Trophoblast cell (in vitro differentiated cells and primary cell): ENCODE results near the gene MAP6D1.

Source experiments
- DNase-seq, 2 donors: peaks; one replicate each; pipeline ENCODE4 v3.0.0-alpha.2; 2016
- H2AFZ ChIP-seq: 2 replicates; pipeline ENCODE4 v1.6.1; 2013; ENCODE audit warnings: low read length, moderate library complexity, mild to moderate bottlenecking; ENCODE audit not compliant: insufficient read depth, poor library complexity
- H2AK5ac ChIP-seq: 2 replicates; pipeline ENCODE4 v1.6.1; 2013; ENCODE audit warnings: mild to moderate bottlenecking, low read length
- H2BK120ac ChIP-seq: 2 replicates; pipeline ENCODE4 v1.6.1; 2013; ENCODE audit warnings: low read length, mild to moderate bottlenecking, moderate library complexity; ENCODE audit not compliant: insufficient read depth, poor library complexity
- H2BK12ac ChIP-seq: 2 replicates; pipeline ENCODE4 v1.6.1; 2013; ENCODE audit warnings: mild to moderate bottlenecking, low read length, moderate library complexity
- H2BK5ac ChIP-seq: 2 replicates; pipeline ENCODE4 v1.6.1; 2013; ENCODE audit warnings: low read length, low read depth, moderate library complexity, mild to moderate bottlenecking; ENCODE audit not compliant: poor library complexity
- H3K14ac ChIP-seq: 2 replicates; pipeline ENCODE4 v1.6.1; 2013; ENCODE audit warnings: mild to moderate bottlenecking, low read length
- H3K18ac ChIP-seq: 2 replicates; pipeline ENCODE4 v1.6.1; 2013; ENCODE audit warnings: mild to moderate bottlenecking, low read length
- H3K23ac ChIP-seq: 2 replicates; pipeline ENCODE4 v1.6.1; 2013; ENCODE audit warnings: low read length
- H3K27ac ChIP-seq: 2 replicates; pipeline ENCODE4 v1.5.1; 2013; ENCODE audit warnings: low read depth, mild to moderate bottlenecking, inconsistent platforms, low read length, moderate library complexity
- H3K27me3 ChIP-seq: 2 replicates; pipeline ENCODE4 v1.6.1; 2013; ENCODE audit warnings: inconsistent platforms, mild to moderate bottlenecking, low read length, moderate library complexity; ENCODE audit not compliant: insufficient read depth
- H3K36me3 ChIP-seq, 2 experiments: 1 replicate in 1 of 2; 2 replicates in 1 of 2; pipeline ENCODE4 v1.6.1; 2013; ENCODE audit warnings: low read length in 2 of 2, mild to moderate bottlenecking in 2 of 2, moderate library complexity in 1 of 2; ENCODE audit not compliant: insufficient read depth in 2 of 2, control insufficient read depth in 1 of 2
- H3K4ac ChIP-seq: 2 replicates; pipeline ENCODE4 v1.6.1; 2013; ENCODE audit warnings: low read depth, mild to moderate bottlenecking, low read length, moderate library complexity
- H3K4me1 ChIP-seq, 2 experiments: 1 replicate in 1 of 2; 2 replicates in 1 of 2; pipeline ENCODE4 v1.6.1; 2013; ENCODE audit warnings: low read length in 2 of 2, mild to moderate bottlenecking in 2 of 2, moderate library complexity in 1 of 2; ENCODE audit not compliant: insufficient read depth in 2 of 2, control insufficient read depth in 1 of 2
- H3K4me2 ChIP-seq: 2 replicates; pipeline ENCODE4 v1.6.1; 2013; ENCODE audit warnings: inconsistent platforms, mild to moderate bottlenecking, low read length, moderate library complexity
- H3K4me3 ChIP-seq: 2 replicates; pipeline ENCODE4 v1.5.1; 2013; ENCODE audit warnings: mild to moderate bottlenecking, low read depth, low read length, inconsistent platforms
- H3K79me1 ChIP-seq: one replicate; pipeline ENCODE4 v1.6.1; 2013; ENCODE audit warnings: low read length
- H3K79me2 ChIP-seq: 2 replicates; pipeline ENCODE4 v1.6.1; 2013; ENCODE audit warnings: low read length, mild to moderate bottlenecking; ENCODE audit not compliant: control insufficient read depth, insufficient read depth, poor library complexity
- H3K9ac ChIP-seq: 2 replicates; pipeline ENCODE4 v1.6.1; 2013; ENCODE audit warnings: mild to moderate bottlenecking, low read length
- H3K9me3 ChIP-seq: 2 replicates; pipeline ENCODE4 v1.6.1; 2013; ENCODE audit warnings: low read depth, mild to moderate bottlenecking, control low read depth, inconsistent platforms, low read length; ENCODE audit not compliant: insufficient read depth
- H4K12ac ChIP-seq: 2 replicates; pipeline ENCODE4 v1.6.1; 2013; ENCODE audit warnings: low read depth, mild to moderate bottlenecking, low read length, moderate library complexity
- H4K8ac ChIP-seq: 2 replicates; pipeline ENCODE4 v1.6.1; 2013; ENCODE audit warnings: low read depth, mild to moderate bottlenecking, low read length, moderate library complexity
- H4K91ac ChIP-seq: one replicate; pipeline ENCODE4 v1.6.1; 2013; ENCODE audit warnings: low read depth, mild to moderate bottlenecking, low read length, moderate library complexity
- WGBS: extraction: QIAGEN DNeasy Blood & Tissue Kit; methylation state at CpG from one replicate; pipeline ENCODE4 v1.1.7; 2013; ENCODE audit warnings: missing lambda C conversion rate; ENCODE audit not compliant: insufficient read length, insufficient coverage; ENCODE audit errors: extremely low coverage; 5-methylcytosine and 5-hydroxymethylcytosine counted together

MAP6D1 gene

DNA sequence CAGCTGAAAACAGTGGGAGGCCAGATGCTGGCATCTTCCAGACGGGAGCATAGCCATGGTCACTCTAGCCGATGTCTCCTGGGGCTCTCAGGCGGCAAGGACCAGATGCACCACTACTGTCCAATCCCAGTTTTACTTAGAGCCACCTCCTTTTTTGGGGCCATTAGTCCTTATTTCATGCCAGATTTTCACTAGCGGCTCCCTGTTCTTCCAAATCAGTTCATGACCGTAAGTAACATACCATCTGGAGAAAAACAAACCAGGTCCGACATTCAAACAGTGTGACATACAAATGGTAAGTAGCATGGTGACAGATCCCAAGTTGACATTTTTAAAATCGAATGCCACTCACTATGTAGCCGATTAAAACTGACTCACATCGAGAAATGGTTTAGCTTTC, 4.1 kb upstream of the MAP6D1 start:
- Histone ChIP-seq H4K91ac (no peak overlapping the region), H3K4ac (no peak overlapping the region), H3K18ac (no peak overlapping the region), H2BK5ac (no peak overlapping the region), H3K79me1 (no peaks in the 10 kb centered on the region), H3K27me3 (no peaks in the 10 kb centered on the region), H3K4me1 (peaks cover 4 to 5% of the 10 kb centered on the region in 2 experiments), H3K9me3 (no peaks in the 10 kb centered on the region), H3K4me3 (no peak overlapping the region), H3K27ac (no peak overlapping the region), H4K8ac (no peak overlapping the region), H3K23ac (no peak overlapping the region), H3K36me3 (peaks cover 17 to 31% of the 10 kb centered on the region in 2 experiments), H2BK120ac (no peak overlapping the region), H3K9ac (no peak overlapping the region), H2AK5ac (no peak overlapping the region), H3K79me2 (no peaks in the 10 kb centered on the region), H4K12ac (no peak overlapping the region), H2AFZ (no peak overlapping the region), H3K4me2 (no peak overlapping the region), H3K14ac (no peak overlapping the region), H2BK12ac (no peak overlapping the region)
- no CpG with 5 or more reads among the region's 9 CpGs for WGBS
- DNase-seq: no peak

DNA sequence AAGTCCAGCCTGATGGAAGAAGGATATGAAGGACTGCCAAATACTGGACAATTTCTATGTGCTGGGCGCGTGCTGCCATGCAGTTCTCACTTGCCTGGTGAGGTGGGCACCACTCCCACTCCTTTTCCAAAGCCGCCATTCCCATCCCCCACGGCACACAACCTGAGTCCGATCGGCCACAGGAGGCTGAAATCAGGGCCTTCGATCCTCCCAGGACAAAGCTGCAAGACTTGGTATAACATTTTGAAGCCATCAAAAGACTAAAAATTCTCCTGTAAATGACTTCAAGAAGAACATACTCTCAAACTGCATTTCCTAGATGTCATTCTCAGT, 3.1 kb upstream of the MAP6D1 start:
- Histone ChIP-seq H2AK5ac (no peak overlapping the region), H3K4me2 (no peak overlapping the region), H2BK120ac (no peak overlapping the region), H3K23ac (no peak overlapping the region), H3K36me3 (peaks cover 17 to 27% of the 10 kb centered on the region in 2 experiments), H3K79me2 (no peaks in the 10 kb centered on the region), H3K27ac (no peak overlapping the region), H3K4me1 (peaks cover 5 to 6% of the 10 kb centered on the region in 2 experiments), H3K9ac (no peak overlapping the region), H3K27me3 (no peaks in the 10 kb centered on the region), H3K4ac (no peak overlapping the region), H4K8ac (no peak overlapping the region), H4K12ac (no peak overlapping the region), H3K9me3 (no peaks in the 10 kb centered on the region), H2BK5ac (no peak overlapping the region), H4K91ac (no peak overlapping the region), H3K18ac (no peak overlapping the region), H3K4me3 (no peak overlapping the region), H2BK12ac (no peak overlapping the region), H3K14ac (no peak overlapping the region), H2AFZ (no peak overlapping the region), H3K79me1 (no peaks in the 10 kb centered on the region)
- DNase-seq: no peak
- WGBS: no CpG with 5 or more reads among the region's 7 CpGs

DNA sequence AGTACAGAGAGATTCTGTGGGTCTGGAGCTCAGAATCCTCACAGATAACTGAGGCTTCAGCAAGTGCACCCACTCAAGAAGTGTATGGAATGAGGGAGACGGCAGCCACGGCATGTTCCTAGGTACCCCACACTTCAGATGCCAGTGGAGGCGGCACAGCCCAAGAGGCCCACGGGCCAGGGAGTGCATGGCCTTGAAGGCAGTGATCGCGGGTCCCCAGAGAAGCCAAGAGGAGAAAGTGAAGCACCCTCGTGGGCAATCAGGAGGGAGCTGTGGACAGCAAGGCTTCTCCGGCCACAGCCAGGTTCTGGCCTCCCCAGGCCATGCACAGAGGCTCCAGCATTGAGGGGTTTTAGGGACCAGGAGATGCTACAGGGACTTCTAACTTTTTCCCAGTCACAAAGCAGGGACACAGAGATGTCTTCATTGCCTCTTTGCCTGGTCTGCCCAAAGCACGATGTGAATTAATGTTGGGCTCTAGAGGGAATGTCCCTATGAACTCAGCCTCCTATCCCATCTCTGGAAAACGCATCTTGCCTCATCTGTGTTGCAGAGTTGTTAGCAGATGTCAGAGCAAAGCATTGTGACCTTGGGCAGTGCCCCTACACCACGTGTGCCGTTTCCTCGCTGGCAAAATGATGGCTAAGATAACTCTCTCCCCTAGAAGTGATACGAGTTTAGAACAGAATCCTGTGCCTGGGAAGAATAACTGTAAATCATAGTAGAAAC, 2.6 kb upstream of the MAP6D1 start:
- H3K36me3 ChIP-seq: peaks cover 12 to 22% of the 10 kb centered on the region in 2 experiments
- H4K91ac ChIP-seq: no peak overlapping the region
- no peak overlapping the region for H3K4me2 ChIP-seq
- no CpG with 5 or more reads among the region's 14 CpGs for WGBS
- no peaks in the 10 kb centered on the region for H3K27me3 ChIP-seq
- no peak overlapping the region for H2AK5ac ChIP-seq
- H3K9me3 ChIP-seq: no peaks in the 10 kb centered on the region
- H3K4me3 ChIP-seq: no peak overlapping the region
- no peak overlapping the region for H3K23ac ChIP-seq
- H3K4me1 ChIP-seq: peaks cover 5 to 6% of the 10 kb centered on the region in 2 experiments
- H2BK5ac ChIP-seq: no peak overlapping the region
- DNase-seq: no peak
- H2AFZ ChIP-seq: no peak overlapping the region
- H4K8ac ChIP-seq: no peak overlapping the region
- H4K12ac ChIP-seq: no peak overlapping the region
- H2BK120ac ChIP-seq: no peak overlapping the region
- no peak overlapping the region for H2BK12ac ChIP-seq
- H3K79me2 ChIP-seq: no peaks in the 10 kb centered on the region
- H3K14ac ChIP-seq: no peak overlapping the region
- H3K27ac ChIP-seq: no peak overlapping the region
- H3K4ac ChIP-seq: no peak overlapping the region
- no peaks in the 10 kb centered on the region for H3K79me1 ChIP-seq
- H3K9ac ChIP-seq: no peak overlapping the region
- no peak overlapping the region for H3K18ac ChIP-seq

DNA sequence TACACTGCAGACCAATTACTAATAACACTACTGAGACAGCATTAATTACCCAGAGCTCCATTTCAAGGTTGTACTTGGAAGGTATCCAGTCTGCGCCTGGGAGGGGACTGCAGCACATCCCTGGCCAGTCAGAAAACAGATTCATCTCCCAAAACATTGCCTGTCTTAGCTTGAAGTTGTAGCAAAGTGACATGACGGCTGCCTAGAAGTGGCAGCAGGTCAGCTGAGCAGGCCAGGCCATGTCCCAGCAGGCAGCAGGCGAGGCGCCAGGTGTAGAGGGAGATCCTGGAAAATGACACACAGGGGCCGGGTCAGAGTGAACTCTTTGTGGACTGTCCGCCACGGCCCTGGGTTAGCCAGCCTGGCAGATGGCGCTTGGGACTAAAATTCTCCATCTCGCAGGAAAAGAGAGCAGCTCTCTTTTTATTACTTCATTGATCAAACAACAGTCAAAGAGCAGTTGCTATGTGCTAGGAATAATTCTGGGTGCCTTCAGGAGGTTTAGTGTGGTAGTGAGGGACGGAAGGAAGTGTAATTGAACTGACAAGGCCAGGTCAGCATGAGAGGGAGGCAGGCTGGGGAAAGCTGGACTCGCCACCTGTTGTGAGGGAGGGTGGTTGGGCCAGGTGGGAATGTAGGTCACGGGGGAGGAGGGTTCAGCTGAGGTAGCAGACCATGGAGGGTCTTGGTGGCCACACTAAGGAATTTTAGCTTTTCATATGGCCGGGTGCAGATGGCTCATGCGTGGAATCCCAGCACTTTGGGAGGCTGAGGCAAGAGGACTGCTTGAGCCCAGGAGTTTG, 1.3 kb upstream of the MAP6D1 start:
- H3K79me1 ChIP-seq: no peaks in the 10 kb centered on the region
- no peak overlapping the region for H3K18ac ChIP-seq
- no peaks in the 10 kb centered on the region for H3K79me2 ChIP-seq
- H2BK120ac ChIP-seq: no peak overlapping the region
- peaks cover 9 to 10% of the 10 kb centered on the region in 2 experiments for H3K4me1 ChIP-seq
- WGBS: no CpG with 5 or more reads among the region's 14 CpGs
- no peak overlapping the region for H3K4me3 ChIP-seq
- H2AK5ac ChIP-seq: no peak overlapping the region
- H3K14ac ChIP-seq: no peak overlapping the region
- H2AFZ ChIP-seq: no peak overlapping the region
- H3K9ac ChIP-seq: no peak overlapping the region
- no peak overlapping the region for H3K27ac ChIP-seq
- DNase-seq: no peak
- H3K4ac ChIP-seq: no peak overlapping the region
- no peak overlapping the region for H2BK12ac ChIP-seq
- no peak overlapping the region for H4K91ac ChIP-seq
- no peak overlapping the region for H4K12ac ChIP-seq
- no peak overlapping the region for H4K8ac ChIP-seq
- no peaks in the 10 kb centered on the region for H3K9me3 ChIP-seq
- no peak overlapping the region for H3K4me2 ChIP-seq
- H3K36me3 ChIP-seq: peaks cover 7 to 16% of the 10 kb centered on the region in 2 experiments
- no peaks in the 10 kb centered on the region for H3K27me3 ChIP-seq
- H3K23ac ChIP-seq: no peak overlapping the region
- H2BK5ac ChIP-seq: no peak overlapping the region
